Epidermal melanocyte (primary cell): ENCODE data around the gene ERCC2.
"Not testable (repeated sequence)": the region's sequence is repeated elsewhere in the genome, so short reads cannot be mapped to it uniquely, and the experiment has no call there.

Experiments used
- DNase-seq: peaks from one replicate; pipeline ENCODE4 v3.0.0; 2011; ENCODE audit warnings: low spot score; ENCODE audit not compliant: insufficient read length

Gene ERCC2

DNA sequence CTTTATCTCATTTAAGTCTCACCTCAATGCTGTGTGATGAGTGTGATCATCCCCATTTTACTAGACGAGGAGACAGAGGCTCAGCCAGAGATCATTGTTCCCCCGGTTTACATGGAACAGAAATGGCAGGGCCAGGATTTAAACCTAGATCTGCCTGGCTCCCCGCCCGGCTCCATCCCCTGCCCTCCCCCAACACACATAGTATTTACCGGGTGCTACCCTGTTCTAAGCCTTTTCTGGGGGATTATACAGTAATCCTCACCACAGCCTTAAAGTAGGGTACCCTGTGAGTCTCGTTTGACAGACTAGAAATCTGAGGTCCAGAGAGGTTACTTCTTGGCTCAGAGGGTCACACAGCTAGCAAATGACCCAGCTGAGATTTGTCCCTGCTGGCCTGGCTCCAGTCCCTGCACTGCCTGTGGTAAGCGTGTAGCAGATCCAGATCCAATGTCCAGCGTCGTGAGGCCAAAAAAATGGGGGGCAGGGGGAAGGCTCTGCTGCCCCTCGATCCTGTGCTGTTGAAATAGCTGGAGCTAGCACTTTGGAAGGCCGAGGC, 33.6 kb downstream of the ERCC2 start:
- no peak for DNase-seq

DNA sequence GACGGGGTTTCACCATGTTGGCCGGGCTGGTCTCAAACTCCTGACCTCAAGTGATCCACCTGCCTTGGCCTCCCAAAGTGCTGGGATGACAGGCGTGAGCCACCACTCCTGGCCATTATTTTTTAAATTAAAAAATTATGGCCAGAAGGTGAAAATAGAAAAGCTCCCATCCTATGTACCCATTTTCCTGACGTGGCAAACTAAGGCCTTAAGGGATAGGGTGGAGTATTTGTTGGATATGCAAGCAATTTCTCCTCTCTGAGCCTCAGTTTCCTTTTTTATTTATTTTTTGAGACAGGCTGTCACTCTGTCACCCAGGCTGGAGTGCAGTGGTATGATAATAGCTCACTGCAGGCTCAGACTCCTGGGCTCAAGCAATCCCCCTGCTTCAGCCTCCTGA, 35.5 kb downstream of the ERCC2 start:
- not testable (repeated sequence) for DNase-seq

DNA sequence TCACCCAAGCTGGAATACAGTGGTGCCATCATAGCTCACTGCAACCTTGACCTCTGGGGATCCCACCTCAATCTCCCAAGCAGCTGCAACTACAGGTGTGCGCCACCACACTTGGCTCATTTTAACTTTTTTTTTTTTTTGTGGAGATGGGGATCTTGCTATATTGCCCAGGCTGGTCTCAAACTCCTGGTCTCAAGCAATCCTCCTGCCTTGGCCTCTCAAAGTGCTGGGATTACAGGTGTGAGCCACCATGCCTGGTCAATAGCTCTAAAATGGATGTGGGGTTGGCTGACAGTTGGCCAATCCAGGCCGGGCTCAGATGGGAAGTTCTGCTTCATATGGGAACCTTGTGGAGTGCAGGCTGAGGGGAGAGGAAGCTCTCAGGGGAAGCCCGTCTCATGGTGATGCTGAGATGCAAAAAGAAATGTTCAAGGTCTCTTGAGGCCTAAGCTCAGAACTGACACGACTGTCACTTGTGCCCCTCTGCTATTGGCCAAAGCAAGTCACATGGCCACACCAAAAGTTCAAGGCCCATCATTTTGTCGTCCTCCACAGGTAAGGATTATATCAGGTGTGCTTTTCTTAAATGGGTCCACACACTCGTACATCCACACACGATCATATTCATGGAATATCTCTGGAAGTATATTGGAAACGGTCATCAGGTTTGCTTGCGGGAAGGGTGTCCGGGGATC, 36.6 kb downstream of the ERCC2 start:
- DNase-seq: no peak

DNA sequence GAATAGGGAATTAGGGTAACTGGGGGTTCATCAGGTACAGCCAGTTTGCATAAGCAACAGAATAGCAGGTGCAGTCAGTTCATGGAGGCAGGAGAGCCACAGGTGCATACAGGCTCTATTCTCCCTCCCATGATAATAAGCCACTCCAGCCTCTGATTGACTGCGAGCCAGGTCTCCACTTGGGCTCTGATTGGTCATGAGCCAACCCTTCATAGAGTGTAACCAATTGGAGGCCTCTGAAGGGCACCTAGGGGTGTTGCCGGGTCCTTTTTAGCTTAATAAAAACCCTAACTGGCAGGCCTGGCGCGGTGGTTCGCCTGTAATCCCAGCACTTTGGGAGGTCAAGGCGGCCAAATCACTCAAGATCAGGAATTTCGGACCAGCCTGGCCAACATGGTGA, 39.0 kb downstream of the ERCC2 start:
- DNase-seq: no peak

DNA sequence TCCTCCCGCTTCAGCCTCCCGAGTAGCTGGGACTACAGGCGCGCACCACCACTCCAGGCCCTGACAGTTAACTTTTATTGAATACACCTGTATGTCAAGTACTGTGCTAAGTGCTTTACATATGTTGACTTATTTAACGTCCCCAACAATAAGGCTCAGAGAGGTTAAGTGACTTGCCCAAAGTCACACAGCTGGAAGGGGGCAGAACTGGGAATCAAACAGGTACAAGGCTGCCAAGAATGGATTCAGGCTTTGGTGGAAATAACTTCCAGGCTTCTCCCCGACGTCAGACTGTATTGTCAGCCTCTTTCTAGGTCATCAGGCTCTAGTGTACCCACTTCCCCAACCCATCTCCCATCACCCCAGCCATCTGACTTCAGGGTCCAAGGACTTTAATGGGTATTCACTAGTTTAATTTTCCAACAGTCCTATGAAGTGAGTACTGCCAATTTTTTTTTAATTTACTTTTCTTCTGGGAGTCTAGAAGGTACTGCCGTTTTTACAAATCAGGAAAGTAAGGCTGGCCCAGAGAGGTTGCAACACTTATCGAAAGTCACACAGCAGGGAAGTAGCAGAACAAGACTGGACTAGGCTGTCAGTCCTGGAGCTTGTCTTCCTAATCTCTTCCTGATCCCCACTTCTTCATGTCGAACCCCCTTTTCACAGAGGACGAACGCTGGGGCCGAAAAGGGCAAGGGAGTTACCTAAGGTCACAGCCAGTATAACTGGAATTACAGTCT, 42.8 kb downstream of the ERCC2 start:
- DNase-seq: no peak

DNA sequence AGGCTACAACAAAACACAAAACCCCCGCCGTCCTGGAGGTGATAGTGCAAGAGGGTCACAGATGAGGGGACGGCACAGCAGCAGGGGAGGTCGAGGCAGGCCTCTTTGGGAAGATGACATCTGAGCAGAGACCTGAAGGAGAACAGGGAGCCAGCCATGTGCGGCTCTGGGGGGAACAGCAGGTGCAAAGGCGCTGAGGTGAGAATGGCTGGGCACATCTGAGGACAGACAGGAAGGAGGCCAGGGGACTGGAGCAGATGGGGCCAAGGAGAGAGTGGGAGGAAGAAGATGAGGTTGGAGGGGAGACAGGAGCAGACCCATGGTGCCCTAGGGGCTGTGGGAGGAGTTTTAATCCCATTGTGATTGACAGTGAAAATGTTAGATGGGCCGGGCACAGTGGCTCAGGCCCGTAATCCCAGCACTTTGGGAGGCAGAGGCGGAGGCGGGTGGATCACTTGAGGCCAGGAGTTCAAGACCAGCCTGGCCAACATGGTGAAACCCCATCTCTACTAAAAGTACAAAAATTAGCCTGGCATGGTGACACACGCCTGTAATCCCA, 45.9 kb downstream of the ERCC2 start:
- no peak for DNase-seq

DNA sequence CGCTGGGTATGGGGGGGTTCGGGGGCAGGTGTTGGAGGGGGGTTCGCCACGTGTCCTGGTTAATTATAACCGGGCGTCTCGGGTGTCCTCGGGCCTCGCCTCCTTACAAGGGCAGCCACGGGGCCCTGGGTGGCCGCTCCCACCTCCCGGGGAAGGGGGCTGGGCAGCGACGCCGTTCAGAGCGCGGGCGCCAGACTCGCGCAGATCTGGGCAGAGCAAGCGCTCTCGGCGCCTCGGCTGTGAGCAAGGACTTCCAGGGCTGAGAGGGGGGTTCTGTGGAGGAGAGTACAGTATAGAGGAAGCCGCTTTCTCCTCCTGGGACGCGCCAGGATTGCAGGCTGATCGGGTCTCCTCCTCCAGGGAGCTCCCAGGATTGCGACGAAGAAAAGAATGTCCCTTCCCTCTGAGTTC, 46.7 kb downstream of the ERCC2 start:
- no peak for DNase-seq

DNA sequence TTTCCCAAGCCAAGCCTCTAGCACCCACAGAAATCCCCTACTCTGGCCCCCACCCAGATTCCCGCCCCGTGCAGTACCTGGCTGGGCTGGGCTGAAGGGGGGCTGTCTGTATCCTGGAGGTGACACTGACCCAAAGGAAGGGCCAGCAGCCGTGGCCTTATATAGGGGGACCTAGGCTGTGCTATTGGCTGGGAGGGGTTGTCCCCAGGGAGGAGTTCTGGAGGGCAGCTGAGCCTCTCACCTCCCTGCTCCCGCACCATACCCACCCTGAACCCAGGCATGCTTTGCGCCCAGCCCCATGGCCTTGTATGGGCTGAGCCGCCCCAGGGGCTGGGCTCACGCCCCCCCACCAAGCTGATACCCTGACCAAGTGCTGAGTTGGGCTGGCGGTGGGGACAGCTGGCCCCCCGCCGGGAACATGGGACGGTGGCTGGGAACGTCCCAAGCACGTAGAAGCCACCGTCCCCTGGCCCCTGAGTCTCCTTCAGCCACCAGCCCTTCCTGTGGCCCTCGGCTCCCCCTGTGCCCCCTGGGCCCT, 47.6 kb downstream of the ERCC2 start, which contains the start of gene CKM:
TSS of gene CKM (minus strand) at position 132 of the 538 bp plus-strand sequence. CDS start 3,162 bp downstream, outside the sequence.
- no peak for DNase-seq

DNA sequence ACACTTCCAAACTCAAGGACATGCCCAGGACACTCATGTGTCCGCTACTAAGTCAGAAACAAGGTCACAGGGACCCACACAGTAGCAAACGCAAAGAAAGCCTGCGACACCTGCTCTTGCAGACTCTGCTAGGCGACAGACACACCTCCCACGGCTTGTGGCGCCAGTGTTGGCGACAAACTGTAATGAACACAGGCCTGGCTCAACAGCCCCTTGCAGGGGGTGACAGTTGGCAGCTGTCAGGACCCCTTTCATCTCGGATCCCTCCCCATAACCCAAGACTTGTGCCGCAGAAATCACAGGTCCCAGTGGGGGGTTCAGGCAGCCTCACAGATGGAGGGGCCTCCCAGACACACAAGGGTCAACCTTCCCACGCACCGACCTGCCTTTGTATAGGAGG, 48.1 kb downstream of the ERCC2 start:
- DNase-seq: no peak

DNA sequence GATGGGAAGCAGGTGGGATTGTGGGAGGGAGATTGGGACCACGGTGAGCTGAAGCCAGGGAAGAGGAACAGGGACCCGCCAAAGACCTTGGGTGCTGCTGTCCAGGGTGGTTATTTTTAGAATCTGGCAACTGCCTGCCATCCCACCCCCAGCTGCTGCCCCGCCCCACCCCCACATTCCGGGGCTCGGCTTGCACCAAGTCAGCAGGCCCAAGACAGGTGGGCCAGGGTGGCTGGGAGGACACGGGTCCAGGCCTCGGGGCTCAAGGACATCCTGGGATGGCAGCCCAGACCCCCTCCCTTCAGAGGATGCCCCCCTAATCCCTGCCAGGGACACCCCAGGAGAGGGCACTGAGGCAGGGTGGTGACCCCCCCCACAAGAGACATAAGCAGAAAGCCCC, 48.5 kb downstream of the ERCC2 start:
- no peak for DNase-seq

DNA sequence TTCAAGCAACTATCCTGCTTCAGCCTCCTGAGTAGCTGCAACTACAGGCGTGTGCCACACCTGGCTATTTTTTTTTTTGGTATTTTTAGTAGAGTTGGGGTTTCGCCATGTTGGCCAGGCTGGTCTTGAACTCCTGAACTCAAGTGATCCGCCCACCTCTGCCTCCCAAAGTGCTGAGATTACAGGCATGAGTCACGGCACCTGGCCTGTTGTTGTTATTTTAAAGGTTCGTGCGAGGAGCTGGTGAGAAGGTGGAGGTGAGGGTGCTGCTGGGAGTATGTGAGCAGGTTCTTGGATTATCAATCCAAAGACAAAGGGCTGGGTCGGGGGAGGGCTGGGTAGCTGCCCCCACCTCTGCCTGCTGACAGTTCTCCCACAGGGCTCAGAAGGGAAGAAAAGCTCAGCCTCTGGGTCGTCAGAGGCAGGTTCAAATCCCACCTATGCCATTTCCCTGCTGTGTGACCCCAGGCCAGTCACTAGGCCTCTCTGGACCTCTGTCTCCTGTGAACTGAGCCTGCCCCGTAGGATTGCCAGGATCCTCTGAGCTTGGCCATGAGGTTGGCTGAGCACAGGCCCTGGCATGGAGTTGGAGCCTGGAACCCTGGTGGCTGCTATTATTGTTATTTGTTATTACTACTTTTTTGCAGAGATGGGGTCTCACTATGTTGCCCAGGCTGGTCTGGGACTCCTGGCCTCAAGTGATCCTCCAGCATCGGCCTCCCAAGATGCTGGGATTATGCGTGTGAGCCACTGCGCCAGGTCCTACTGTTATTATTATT, 49.2 kb downstream of the ERCC2 start:
- DNase-seq: no peak

DNA sequence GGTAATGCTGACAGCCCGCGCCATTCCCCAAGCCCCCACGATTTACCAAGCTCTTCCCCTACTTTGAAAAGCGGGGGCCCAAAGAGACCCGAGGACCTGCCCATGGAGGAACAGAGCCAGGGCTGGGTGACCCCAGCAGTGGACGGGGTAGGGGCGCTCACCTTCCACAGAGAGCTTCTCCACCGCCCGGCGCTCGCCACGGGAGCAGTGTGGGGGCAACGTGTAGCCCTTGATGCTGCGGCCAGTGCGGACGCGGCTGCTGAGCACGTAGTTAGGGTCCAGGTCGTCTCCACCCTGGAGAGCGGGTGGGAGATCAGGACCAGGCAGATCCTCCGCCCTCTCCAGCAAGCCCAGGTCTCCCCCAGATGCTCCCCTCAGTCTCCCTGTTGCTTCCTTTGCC, 55.1 kb downstream of the ERCC2 start:
- DNase-seq: no peak

DNA sequence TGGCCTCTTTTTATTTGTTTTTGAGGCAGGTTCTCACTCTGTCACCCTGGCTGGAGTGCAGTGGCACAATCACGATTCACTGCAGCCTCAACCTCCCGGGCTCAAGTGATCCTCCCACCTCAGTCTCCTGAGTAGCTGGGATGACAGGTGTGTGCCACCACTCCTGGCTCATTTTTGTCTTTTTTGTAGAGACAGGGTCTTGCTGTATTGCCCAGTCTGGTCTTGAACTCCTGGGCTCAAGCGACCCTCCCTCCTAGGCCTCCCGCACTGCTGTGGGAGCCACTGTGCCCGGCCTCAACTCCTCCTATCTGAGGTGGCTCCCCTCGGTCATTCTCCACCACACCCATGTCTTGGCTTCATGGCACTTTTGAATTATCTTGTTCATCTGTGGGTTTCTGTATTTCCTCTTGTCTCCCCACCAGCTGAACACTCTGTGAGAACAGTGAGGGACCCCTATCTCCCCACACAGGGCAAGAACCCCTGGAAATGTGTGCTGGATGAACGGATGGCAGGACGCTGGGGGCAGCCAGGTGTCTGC, 55.6 kb downstream of the ERCC2 start:
- no peak for DNase-seq

DNA sequence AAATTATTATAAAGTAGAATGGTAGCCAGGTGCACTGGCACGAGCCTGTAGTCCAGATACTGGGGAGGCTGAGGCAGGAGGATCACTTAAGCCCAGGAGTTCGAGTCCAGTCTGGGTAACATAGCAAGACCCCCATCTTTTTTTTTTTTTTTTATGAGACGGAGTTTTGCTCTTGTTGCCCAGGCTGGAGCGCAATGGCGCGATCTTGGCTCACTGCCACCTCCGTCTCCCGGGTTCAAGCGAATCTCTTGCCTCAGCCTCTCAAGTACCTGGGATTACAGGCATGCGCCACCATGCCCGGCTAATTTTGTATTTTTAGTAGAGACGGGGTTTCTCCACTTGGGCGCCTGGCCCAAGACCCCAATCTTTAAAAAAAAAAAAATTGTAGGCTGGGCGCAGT, 58.1 kb downstream of the ERCC2 start:
- DNase-seq: not testable (repeated sequence)

DNA sequence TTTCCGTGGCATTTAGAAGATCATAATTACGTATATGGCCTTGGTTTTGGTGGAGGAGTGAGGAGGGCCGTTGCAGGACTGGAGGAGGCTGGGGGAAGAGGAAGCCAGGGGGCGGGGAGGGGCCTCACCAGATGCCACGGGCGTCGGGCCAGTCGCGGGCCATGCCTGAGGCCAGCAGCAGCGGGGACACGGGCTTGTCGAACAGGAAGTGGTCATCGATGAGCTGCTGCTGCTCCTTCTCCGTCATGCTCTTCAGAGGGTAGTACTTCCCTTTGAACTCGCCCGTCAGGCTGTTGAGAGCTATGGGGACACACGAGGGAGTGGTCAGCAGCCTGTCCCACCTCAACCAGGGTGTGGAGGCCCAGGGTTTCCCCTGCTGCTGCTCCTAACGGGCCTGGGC, 58.8 kb downstream of the ERCC2 start:
- DNase-seq: no peak

DNA sequence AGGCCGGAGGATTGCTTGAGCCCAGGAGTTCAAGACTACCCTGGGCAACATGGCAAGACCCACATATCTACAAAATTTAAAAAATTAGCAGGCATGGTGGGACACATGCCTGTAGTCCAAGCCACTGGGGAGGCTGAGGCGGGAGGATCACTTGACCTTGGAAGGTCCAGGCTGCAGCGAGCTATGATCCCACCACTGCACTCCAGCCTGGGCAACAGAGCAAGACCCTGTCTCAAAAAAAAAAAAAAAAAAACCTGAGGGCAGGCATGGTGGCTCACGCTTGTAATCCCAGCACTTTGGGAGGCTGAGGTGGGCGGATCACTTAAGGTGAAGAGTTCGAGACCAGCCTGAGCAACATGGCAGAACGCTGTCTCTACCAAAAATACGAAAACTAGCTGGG, 61.1 kb downstream of the ERCC2 start:
- DNase-seq: not testable (repeated sequence)

DNA sequence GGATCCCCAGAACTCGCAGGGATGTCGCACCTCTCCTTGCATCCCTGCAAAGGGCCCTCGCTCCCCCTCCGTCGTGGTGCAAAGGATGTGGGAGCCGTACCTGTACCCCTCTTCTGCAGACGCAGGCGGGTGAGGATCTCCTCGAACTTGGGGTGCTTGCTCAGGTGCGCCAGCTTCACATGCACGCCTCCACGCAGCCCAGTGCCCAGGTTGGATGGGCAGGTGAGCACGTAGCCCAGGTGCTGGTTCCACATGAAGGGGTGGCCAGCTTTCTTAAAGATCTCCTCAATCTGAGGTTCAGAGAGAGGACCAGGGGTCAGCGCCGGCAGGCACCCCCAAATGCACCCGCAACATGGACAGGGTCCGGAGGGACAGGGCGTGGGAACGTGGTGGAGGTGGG, 63.0 kb downstream of the ERCC2 start:
- DNase-seq: no peak

DNA sequence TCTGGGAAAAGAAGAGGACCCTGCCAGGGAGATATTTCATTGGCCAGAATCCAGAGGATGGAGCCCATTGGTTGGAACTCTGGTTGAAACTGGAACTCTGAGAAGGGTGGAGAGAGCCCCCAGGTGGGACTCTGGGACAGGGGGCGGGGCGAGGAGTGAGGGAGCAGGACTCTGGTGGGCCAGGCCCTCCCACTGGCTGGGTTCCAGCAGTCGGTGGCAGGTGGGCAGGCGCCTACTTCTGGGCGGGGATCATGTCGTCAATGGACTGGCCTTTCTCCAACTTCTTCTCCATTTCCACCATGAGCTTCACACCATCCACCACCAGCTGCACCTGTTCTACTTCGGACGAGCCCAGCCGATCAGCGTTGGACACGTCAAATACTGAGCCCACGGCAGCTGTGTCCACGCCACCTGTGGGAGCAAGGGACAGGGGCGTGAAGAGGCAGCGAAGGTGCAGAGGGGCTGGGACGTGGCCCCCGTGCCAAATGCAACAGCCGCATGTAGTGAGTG, 63.8 kb downstream of the ERCC2 start:
- no peak for DNase-seq

DNA sequence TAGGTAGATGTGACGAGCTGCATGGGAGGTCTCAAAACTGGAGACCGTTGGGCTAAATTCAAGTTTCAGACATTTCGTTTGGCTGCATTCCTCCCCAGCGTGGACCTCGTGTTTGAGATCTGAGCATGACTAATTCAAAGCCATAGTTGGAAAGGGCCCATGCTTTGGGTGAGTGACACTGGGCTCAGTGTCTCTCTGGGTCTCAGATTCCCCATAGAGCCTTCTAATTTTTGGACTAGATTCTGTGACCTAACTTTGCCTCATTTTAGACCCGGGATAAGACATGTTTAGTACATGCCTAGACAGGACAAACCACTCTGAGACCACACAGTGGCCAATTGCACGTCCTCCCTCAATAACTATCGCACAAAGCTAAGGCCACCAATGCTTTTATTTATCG, 64.3 kb downstream of the ERCC2 start:
- no peak for DNase-seq

DNA sequence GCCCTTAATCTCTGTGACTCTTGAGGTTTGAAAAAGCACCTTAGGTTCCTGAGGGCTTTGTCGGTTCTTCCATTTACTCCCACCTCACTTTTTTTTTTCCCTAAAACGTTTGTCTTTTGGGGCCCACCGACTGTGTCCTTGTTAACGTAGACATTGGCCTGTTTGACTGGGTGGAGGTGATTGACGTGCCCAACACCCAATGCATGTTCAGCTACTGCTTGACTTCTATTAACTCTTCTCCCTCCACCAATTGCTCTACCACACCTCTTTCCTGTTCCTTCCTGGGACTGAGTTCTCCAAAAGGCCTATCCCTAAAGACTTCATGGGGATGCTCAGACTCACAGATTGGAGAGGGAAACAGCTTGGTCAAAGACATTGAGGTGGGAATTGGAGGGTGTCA, 65.0 kb downstream of the ERCC2 start:
- DNase-seq: no peak

DNA sequence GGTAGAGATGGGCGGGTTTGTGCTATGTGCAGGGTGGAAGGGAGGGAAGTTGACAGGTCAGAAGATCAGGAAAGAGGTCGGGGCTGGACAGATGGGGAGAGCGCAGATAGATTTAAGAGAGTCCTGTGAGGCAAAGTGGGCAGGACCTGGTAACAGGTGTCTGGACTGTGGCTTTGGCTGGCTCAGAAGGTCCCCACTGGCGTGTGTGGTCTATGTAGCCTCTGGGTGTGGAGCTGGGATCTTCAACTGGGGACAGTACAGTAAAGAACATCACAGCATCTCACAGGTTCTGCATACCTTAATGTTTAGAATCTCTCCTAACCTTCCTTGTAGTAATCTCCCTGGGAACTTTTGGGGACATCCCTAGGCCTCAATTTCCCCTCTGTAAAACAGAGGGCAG, 65.4 kb downstream of the ERCC2 start:
- DNase-seq: no peak
